ENCODE results near the gene MYO15B.

The MYO15B gene

GRCh38 chr17:75573540-75573957 is 14.1 kb upstream of the MYO15B start:
- Mint-ChIP-seq H3K4me3 (no peak overlapping the region), H3K9me3 (no peaks in the 10 kb centered on the region), H3K27me3 (ENCODE audit: low read depth, poor library complexity) (peaks cover 4% of the 10 kb centered on the region), H3K36me3 (ENCODE audit: low read depth) (no peaks in the 10 kb centered on the region), H3K27ac (no peak overlapping the region), H3K4me1 (peaks cover 23% of the 10 kb centered on the region)
- no peak for TF ChIP-seq CTCF (IDR thresholded peaks at IDR 0.05)
- DNase-seq: no peak

- H3K27ac Mint-ChIP-seq: no peak overlapping the region
- no peaks in the 10 kb centered on the region for H3K9me3 Mint-ChIP-seq
- DNase-seq: no peak
- peaks cover 27% of the 10 kb centered on the region for H3K4me1 Mint-ChIP-seq
- H3K27me3 Mint-ChIP-seq (ENCODE audit: low read depth, poor library complexity): peaks cover 4% of the 10 kb centered on the region
- H3K4me3 Mint-ChIP-seq: no peak overlapping the region
- no peaks in the 10 kb centered on the region for H3K36me3 Mint-ChIP-seq (ENCODE audit: low read depth)
- no peak for TF ChIP-seq CTCF (IDR thresholded peaks at IDR 0.05)
Measured at GRCh38 chr17:75573994-75574393, 13.6 kb upstream of the MYO15B start.

- Mint-ChIP-seq H3K27me3 (ENCODE audit: low read depth, poor library complexity) (peaks cover 4% of the 10 kb centered on the region), H3K27ac (no peak overlapping the region), H3K4me3 (no peak overlapping the region), H3K4me1 (peaks cover 27% of the 10 kb centered on the region), H3K36me3 (ENCODE audit: low read depth) (no peaks in the 10 kb centered on the region), H3K9me3 (no peaks in the 10 kb centered on the region)
- no peak for DNase-seq
- TF ChIP-seq CTCF (IDR thresholded peaks at IDR 0.05): no peak
Measured at GRCh38 chr17:75574404-75575036, 13.1 kb upstream of the MYO15B start.

- Mint-ChIP-seq H3K36me3 (ENCODE audit: low read depth) (no peaks in the 10 kb centered on the region), H3K4me3 (no peak overlapping the region), H3K27ac (no peak overlapping the region), H3K27me3 (ENCODE audit: low read depth, poor library complexity) (peaks cover 4% of the 10 kb centered on the region), H3K4me1 (peaks cover 26% of the 10 kb centered on the region), H3K9me3 (no peaks in the 10 kb centered on the region)
- no peak for TF ChIP-seq CTCF (IDR thresholded peaks at IDR 0.05)
- DNase-seq: no peak
Measured at GRCh38 chr17:75575197-75575596, 12.4 kb upstream of the MYO15B start.

GRCh38 chr17:75575728-75576127 is 11.9 kb upstream of the MYO15B start:
- no peaks in the 10 kb centered on the region for H3K36me3 Mint-ChIP-seq (ENCODE audit: low read depth)
- DNase-seq: no peak

More at GRCh38 chr17:75575728-75576127, 11.9 kb upstream of the MYO15B start:
- peaks cover 21% of the 10 kb centered on the region for H3K4me1 Mint-ChIP-seq
- H3K27me3 Mint-ChIP-seq (ENCODE audit: low read depth, poor library complexity): peaks cover 4% of the 10 kb centered on the region
- no peak overlapping the region for H3K27ac Mint-ChIP-seq
- no peak overlapping the region for H3K4me3 Mint-ChIP-seq
- TF ChIP-seq CTCF (IDR thresholded peaks at IDR 0.05): no peak
- H3K9me3 Mint-ChIP-seq: no peaks in the 10 kb centered on the region
